HG03520 (cell line): Measurements from ENCODE around the gene RPS29.
"Not testable (repeated sequence)": the region's sequence is repeated elsewhere in the genome, so short reads cannot be mapped to it uniquely, and the experiment has no call there.

ENCODE experiments used
- ATAC-seq: cut with Tn5 transposase; IDR thresholded peaks from one replicate; pipeline ENCODE4 v1.9.1; 2021; ENCODE audit warnings: mild to moderate bottlenecking, moderate library complexity; ENCODE audit not compliant: unreplicated experiment

Gene RPS29

GRCh38 chr14:49585803-49586672 is at the start of gene RPS29:
Gene RPS29 (minus strand): TSS chr14:49586380. CDS start chr14:49586346, 34 bp downstream.
- peak; percentile 84 for ATAC-seq

DNA sequence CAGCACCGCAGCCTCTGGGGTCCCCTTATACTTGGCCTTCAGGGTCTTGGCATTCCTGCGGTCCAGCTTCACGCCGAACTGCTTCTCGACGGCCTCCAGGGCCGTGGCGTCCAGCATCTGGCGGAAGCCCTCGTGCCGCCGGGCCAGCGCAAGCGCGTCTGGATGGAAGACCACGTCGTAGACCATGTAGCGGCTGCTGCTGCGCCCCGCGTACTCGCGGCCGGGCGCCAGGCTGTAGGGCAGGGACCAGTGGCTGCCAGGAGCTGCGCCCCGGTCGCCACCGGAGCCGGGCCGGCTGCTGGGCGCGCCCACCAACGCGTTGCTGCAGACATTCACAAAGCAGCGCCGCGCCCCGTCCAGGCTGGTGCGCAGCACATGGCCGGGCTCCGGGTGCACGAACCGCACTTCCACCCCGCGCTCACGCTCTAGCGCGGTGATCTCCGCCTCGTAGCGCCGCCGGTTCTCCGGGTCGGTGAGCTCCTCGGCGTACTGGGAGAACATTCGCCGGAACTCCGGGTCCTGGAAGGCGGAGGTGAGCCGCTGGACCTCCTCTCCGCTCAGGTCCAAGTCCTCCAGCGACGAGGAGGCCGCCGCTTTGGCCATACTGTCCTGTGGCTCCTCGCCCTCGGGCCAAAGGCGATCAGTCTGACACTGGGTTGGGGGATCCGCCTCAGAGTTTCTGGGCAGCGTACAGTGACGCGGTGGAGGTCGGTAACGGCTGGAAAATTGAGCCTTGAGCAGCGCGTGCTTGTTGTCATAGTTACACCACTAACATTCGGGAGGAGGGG is 48.6 kb upstream of the RPS29 start, which contains the start of gene DNAAF2:
DNAAF2 (minus strand) TSS at position 698 of the 788 bp plus-strand sequence; CDS start at position 603, 95 bp downstream.
- peak; percentile 25 for ATAC-seq

GRCh38 chr14:49633640-49634546 is 47.7 kb upstream of the RPS29 start:
- ATAC-seq, result peak; percentile 75

- no peak for ATAC-seq
Observed at GRCh38 chr14:49623941-49624839, 38.0 kb upstream of the RPS29 start.

- no peak for ATAC-seq
Observed at GRCh38 chr14:49623387-49623786, 37.2 kb upstream of the RPS29 start.

GRCh38 chr14:49622022-49622607 is 35.9 kb upstream of the RPS29 start:
- ATAC-seq, result no peak

DNA sequence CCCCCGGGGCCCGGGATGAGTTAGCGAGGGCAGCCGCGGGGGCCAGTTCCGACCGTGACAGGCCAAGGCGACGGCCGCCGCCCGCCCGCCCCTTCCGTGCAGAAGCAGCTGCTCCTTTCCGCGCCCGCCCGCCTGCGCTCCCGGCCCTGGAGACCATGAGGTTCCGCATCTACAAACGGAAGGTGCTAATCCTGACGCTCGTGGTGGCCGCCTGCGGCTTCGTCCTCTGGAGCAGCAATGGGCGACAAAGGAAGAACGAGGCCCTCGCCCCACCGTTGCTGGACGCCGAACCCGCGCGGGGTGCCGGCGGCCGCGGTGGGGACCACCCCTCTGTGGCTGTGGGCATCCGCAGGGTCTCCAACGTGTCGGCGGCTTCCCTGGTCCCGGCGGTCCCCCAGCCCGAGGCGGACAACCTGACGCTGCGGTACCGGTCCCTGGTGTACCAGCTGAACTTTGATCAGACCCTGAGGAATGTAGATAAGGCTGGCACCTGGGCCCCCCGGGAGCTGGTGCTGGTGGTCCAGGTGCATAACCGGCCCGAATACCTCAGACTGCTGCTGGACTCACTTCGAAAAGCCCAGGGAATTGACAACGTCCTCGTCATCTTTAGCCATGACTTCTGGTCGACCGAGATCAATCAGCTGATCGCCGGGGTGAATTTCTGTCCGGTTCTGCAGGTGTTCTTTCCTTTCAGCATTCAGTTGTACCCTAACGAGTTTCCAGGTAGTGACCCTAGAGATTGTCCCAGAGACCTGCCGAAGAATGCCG is 35.1 kb upstream of the RPS29 start:
- peak; percentile 16 for ATAC-seq

DNA sequence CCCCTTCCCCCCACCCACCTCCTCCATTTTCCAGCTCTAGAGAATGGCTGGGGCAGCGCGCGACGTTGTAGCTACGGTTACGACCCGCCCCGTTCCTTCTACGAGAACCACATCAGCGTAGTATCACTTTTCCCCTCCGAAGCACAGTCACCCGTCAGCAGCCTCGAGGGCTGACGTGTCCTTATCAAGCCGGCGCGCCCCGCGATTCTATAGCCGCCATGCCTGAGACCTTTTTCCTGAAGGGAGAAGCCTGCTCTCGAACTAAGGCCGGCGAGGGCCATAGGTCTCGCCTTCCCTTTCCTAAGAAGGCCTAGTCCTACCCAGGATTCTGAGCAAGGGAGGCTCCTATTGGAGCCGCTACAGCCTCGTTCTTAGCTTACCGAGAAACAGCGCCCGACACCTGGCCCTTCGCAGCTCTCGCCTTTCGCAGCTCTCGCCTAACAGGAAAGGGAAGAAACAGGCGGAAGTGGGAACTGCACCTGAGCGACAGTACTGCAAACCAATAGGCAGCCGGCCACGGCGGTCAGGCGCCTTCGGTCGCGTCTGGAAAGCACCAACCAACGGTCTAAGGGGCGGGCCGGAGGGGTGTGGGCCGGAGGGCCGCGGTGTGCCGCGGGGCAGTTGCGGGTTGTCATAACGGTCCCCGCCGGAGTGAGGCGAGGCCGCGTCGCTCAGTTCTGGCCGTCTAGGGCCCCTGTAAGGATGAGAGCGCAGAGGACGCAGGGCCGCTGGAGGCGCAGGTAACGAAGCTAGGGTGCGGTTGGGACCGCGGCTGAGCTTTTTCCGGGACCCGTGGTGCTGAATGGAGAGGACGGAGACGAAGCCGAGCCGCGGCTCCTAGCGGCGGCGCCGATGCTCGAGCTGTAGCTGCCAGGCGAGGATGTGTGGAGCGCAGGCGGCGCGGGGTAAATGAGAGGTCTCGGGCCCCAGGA is 34.3 kb upstream of the RPS29 start, which contains the start of the genes MGAT2 and RPL36AL:
MGAT2 (plus strand) TSS at position 618 of the 932 bp plus-strand sequence. CDS start 470 bp downstream, outside the sequence.
RPL36AL (minus strand) TSS at position 445 of the 932 bp plus-strand sequence. CDS start 1,522 bp downstream, outside the sequence.
- ATAC-seq, result peak; percentile 92

- ATAC-seq, result no peak
Observed at GRCh38 chr14:49619730-49620129, 33.5 kb upstream of the RPS29 start.

DNA sequence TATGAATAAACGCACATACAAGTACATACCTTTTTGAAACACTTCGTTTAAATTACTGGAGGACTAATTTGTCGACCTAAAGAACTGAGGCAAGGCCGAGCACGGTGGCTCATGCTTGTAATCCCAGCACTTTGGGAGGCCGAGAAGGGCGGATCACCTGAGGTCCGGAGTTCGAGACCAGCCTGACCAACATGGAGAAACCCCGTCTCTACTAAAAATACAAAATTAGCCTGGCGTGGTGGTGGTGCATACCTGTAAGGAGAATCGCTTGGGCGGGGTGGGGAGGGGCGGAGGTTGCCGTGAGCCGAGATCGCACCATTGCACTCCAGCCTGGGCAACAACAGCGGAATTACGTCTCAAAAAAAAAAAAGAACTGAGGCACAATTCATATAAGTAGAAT is 33.1 kb upstream of the RPS29 start:
- not testable (repeated sequence) for ATAC-seq

DNA sequence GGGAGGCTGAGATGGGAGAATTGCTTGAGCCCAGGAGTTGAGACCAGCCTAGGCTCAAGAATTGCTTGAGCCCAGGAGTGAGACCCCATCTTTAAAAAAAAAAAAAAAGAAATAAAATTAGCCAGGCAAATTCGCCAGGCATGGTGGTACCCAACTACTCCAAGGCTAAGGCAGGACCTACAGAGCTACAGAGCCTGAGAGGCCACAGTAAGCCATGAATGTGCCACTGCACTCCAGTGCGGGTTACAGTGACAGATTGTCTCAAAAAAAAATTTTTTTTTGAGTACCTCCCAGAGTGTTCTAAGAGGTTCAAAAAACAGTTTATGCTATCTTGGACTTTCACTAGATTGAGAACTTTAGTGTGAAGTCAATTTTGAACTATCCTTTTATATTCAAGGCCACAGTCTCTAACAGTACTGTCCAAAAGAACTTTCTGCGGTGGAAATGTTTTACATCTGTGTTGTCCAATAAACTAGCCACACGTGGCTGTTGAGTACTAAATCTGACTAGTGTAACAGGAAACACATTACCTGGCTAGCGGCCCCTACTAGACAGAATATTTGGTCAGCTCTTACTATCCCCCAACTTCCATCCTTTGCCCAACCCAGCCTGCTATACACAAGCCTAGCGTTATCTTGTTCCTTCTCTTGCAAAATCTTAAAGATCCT is 31.8 kb upstream of the RPS29 start:
- no peak for ATAC-seq

- ATAC-seq, result no peak
Observed at GRCh38 chr14:49615776-49616175, 29.6 kb upstream of the RPS29 start.

GRCh38 chr14:49614196-49614595 is 28.0 kb upstream of the RPS29 start:
- no peak for ATAC-seq

DNA sequence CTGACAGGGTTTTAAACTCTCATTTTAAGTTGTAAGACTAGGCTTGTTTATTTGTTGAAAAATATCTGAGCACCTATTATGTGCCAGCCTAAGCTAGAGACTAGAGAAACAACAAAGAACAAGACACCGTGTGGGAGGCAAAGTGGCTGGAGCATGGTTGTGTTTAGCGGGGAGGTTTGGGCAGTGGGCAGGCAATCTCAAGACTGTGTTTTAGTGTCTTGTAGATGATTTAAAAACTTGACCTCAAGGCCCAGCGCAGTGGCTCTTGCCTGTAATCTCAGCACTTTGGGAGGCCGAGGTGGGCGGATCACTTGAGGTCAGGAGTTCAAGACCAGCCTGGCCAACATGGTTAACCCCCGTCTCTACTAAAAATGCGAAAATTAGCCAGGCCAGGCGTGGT is 26.5 kb upstream of the RPS29 start:
- ATAC-seq, result no peak

DNA sequence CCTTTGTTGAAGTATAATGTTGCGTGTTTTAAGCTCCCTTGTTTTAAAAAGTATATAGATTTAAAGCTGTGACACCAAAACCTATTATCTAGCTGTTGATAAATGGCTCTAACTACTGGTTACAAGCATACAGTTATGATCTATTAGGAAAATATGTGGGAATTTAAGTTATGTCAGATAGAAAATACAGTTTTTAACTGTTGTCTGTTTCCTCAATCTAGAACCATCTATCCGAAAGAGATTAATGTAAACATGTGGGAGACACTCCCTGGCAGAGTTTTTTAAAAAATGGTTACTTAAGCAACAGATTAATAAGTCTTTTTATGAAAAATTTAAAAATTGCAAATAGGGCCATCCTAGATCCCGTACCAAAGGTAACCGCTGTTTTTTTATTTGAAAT is 26.1 kb upstream of the RPS29 start:
- no peak for ATAC-seq

GRCh38 chr14:49607583-49607982 is 21.4 kb upstream of the RPS29 start:
- no peak for ATAC-seq
